HepG2 (cell line): ENCODE data around the gene ITGB2. TPM values are rescaled to one million over a fixed set of nuclear protein-coding genes. Genes with fewer than 3 reads are reported as not detected.

ENCODE experiments used
- ARNTL ChIP-seq: sonication (generic); formaldehyde crosslinking; IDR thresholded peaks from 2 replicates; pipeline ENCODE4 v1.4.0; 2020; ENCODE audit warnings: mild to moderate bottlenecking, missing genetic modification reagents
- ERF ChIP-seq: IDR thresholded peaks from 2 replicates; pipeline ENCODE4 v1.6.1; 2018; ENCODE audit warnings: missing biosample characterization, missing genetic modification reagents
- FOSL2 ChIP-seq: sonication (generic); formaldehyde crosslinking; IDR thresholded peaks from 2 replicates; pipeline ENCODE4 v1.4.0; 2020; ENCODE audit warnings: missing genetic modification reagents
- HMGXB3 ChIP-seq: sonication (generic); formaldehyde crosslinking; IDR thresholded peaks from 2 replicates; pipeline ENCODE4 v1.4.0; 2020; ENCODE audit warnings: missing genetic modification reagents, borderline replicate concordance
- MAFK ChIP-seq, 2 experiments: IDR thresholded peaks in 1 of 2; conservative IDR thresholded peaks in 1 of 2; 2 replicates each; pipeline ENCODE4 v1.6.1; 2011; ENCODE audit warnings: improper control_type of control experiment in 2 of 2, low read length in 2 of 2
- MAZ ChIP-seq, 2 experiments: sonication (generic) in 1 of 2; formaldehyde crosslinking in 1 of 2; IDR thresholded peaks; 2 replicates each; pipeline versions ENCODE4 v1.5.0 to v1.6.1; 2012 to 2020; ENCODE audit warnings: low read depth in 2 of 2, mild to moderate bottlenecking in 2 of 2, borderline replicate concordance in 1 of 2, improper control_type of control experiment in 1 of 2, low read length in 1 of 2, missing genetic modification reagents in 1 of 2, moderate library complexity in 1 of 2
- RAD51 ChIP-seq: fragments of 450-650 bp; IDR thresholded peaks from 2 replicates; pipeline ENCODE4 v1.6.1; 2016; ENCODE audit warnings: borderline replicate concordance
- SAP130 ChIP-seq: IDR thresholded peaks from 2 replicates; pipeline ENCODE4 v1.6.1; 2016; ENCODE audit warnings: low read depth
- WIZ ChIP-seq: sonication (generic); formaldehyde crosslinking; IDR thresholded peaks from 2 replicates; pipeline ENCODE4 v1.5.1; 2020; ENCODE audit warnings: mild to moderate bottlenecking, missing genetic modification reagents
- ZFAT ChIP-seq: sonication (generic); formaldehyde crosslinking; conservative IDR thresholded peaks from 2 replicates; pipeline ENCODE4 v1.8.1; 2023; ENCODE audit warnings: missing genetic modification reagents, inconsistent platforms
- ZFP91 ChIP-seq: sonication (generic); formaldehyde crosslinking; IDR thresholded peaks from 2 replicates; pipeline ENCODE4 v1.9.0; 2022; ENCODE audit warnings: missing genetic modification reagents, mild to moderate bottlenecking, borderline replicate concordance
- ZNF251 ChIP-seq: sonication (generic); formaldehyde crosslinking; IDR thresholded peaks from 2 replicates; pipeline ENCODE4 v1.9.0; 2021; ENCODE audit warnings: mild to moderate bottlenecking, missing genetic modification reagents
- ZNF296 ChIP-seq: sonication (generic); formaldehyde crosslinking; conservative IDR thresholded peaks from 2 replicates; pipeline ENCODE4 v1.5.0; 2020; ENCODE audit warnings: mild to moderate bottlenecking, missing genetic modification reagents
- ZNF484 ChIP-seq: sonication (generic); formaldehyde crosslinking; IDR thresholded peaks from 2 replicates; pipeline ENCODE4 v1.5.1; 2020; ENCODE audit warnings: mild to moderate bottlenecking, low read depth, missing genetic modification reagents, borderline replicate concordance
- ZNF569 ChIP-seq: sonication (generic); formaldehyde crosslinking; IDR thresholded peaks from 2 replicates; pipeline ENCODE4 v1.5.0; 2020; ENCODE audit warnings: mild to moderate bottlenecking, missing genetic modification reagents, moderate library complexity, borderline replicate concordance
- ZNF670 ChIP-seq: sonication (generic); formaldehyde crosslinking; IDR thresholded peaks from 2 replicates; pipeline ENCODE4 v1.8.0; 2022; ENCODE audit warnings: mild to moderate bottlenecking, missing genetic modification reagents, borderline replicate concordance
- ZNF678 ChIP-seq: sonication (generic); formaldehyde crosslinking; IDR thresholded peaks from 2 replicates; pipeline ENCODE4 v1.4.0; 2020; ENCODE audit warnings: mild to moderate bottlenecking, missing genetic modification reagents
- ZNF775 ChIP-seq: sonication (generic); formaldehyde crosslinking; IDR thresholded peaks from 2 replicates; pipeline ENCODE4 v1.4.0; 2020; ENCODE audit warnings: missing genetic modification reagents, mild to moderate bottlenecking, moderate library complexity, borderline replicate concordance
- polyA plus RNA-seq, 8 experiments: library from polyadenylated mRNA; depleted of rRNA in 3 of 8; stranded (reverse) in 7 of 8; unstranded in 1 of 8; fragments of >200 nt; fragmentation: Illumina TruSeq in 4 of 8; extraction: Trizol in 4 of 8; gene quantifications; 2 replicates each; pipeline versions ENCODE4 v1.2.1 to v1.2.3, GENCODE V29; 2011 to 2016; ENCODE audit warnings: low read depth in 4 of 8, missing spikeins in 1 of 8, mixed read lengths in 1 of 8; ENCODE audit not compliant: insufficient read depth in 1 of 8
- total RNA-seq, 5 experiments: library from RNA; depleted of rRNA; stranded (reverse); fragments of >200 nt; fragmentation: Illumina TruSeq; extraction: Trizol; gene quantifications; 2 replicates each; pipeline ENCODE4 v1.2.3, GENCODE V29; 2016; ENCODE audit warnings: low read depth in 1 of 5
- TF ChIP-seq, protein P1 (sequence below): sonication (generic); formaldehyde crosslinking; IDR thresholded peaks from 2 replicates; pipeline ENCODE4 v1.5.0; 2020; ENCODE audit warnings: missing genetic modification reagents

Gene ITGB2
- total and polyA plus RNA-seq, 2 of the 13 experiments (the other 11 are each of a cell fraction or from before 2014, with no cell fraction given) = 4.2 to 18.0 TPM

DNA sequence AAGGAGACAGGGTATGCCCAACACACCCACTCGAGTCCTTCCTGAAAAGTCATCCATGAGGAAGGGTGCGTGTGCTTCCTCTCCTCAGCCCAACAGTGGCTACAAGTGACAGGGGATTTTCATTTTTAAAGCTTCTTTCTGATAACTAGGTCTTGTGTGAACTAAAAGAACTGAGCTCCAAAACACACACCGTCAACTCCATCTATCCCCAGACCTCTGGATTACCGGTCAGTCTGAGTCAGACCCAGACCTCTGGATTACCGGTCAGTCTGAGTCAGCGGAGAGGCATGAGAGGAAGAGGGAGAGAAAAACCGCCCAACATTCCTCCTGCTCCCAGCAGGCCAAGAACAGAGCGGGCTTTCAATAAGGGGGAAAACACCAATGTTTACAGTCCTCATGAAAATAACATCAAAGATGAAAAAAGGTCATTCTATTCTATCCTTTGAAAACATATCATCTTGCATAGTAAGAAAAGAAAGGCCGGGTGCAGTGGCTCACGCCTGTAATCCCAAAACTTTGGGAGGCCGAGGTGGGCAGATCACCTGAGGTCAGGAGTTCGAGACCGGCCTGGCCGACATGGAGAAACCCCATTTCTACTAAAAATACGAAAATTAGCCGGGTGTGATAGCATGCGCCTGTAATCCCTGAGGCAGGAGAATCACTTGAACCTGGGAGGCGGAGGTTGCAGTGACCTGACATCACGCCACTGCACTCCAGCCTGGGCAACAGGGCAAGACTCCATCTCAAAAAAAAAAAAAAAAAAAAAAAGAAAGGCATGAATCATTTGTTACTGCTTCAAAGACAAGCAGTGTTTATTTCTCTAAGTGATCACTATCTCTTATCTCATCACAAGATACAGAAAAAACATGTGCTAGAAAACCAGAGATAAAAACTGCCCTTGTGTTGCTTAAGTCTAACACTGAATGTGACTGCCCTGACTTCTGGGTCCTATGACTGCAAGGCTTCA lies 50.6 kb downstream of the ITGB2 start (continued):
- TF ChIP-seq HMGXB3 (CRISPR knock-in tag) = peak; percentile 32; the same call in 1 of the 2 replicates
- no peak for TF ChIP-seq ZNF296 (CRISPR knock-in tag)
- TF ChIP-seq MAFK (conservative IDR thresholded peaks at IDR 0.05 in 1 of 2, IDR thresholded peaks at IDR 0.05 in 1 of 2; ENCODE audit: low read length in 2 of 2) = 0 out of 4 replicates have a peak, but pooled peaks of 1 of the 2 experiments have one; percentile 8
- no peak for TF ChIP-seq ZFP91
- no peak for TF ChIP-seq ZNF484 (CRISPR knock-in tag)
- TF ChIP-seq, protein P1, sequence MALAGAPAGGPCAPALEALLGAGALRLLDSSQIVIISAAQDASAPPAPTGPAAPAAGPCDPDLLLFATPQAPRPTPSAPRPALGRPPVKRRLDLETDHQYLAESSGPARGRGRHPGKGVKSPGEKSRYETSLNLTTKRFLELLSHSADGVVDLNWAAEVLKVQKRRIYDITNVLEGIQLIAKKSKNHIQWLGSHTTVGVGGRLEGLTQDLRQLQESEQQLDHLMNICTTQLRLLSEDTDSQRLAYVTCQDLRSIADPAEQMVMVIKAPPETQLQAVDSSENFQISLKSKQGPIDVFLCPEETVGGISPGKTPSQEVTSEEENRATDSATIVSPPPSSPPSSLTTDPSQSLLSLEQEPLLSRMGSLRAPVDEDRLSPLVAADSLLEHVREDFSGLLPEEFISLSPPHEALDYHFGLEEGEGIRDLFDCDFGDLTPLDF (CRISPR knock-in tag) = no peak
- peak; percentile 94 for TF ChIP-seq SAP130 (CRISPR knock-in tag)
- no peak for TF ChIP-seq ARNTL (CRISPR knock-in tag)
- no peak for TF ChIP-seq MAZ (IDR thresholded peaks at IDR 0.05; ENCODE audit: borderline replicate concordance, low read depth, low read length)
- no peak for TF ChIP-seq MAZ (CRISPR knock-in tag; IDR thresholded peaks at IDR 0.05; ENCODE audit: low read depth)
- TF ChIP-seq WIZ (CRISPR knock-in tag) = no peak
- 0 out of 2 replicates have a peak, but pooled peaks have one; percentile 35 for TF ChIP-seq ZNF670
- no peak for TF ChIP-seq RAD51
- no peak for TF ChIP-seq ZNF569
- no peak for TF ChIP-seq ZFAT (CRISPR knock-in tag)
- peak; percentile 99 for TF ChIP-seq FOSL2 (CRISPR knock-in tag)
- no peak for TF ChIP-seq ZNF775 (CRISPR knock-in tag)
- TF ChIP-seq ZNF678 (CRISPR knock-in tag) = no peak
- no peak for TF ChIP-seq ZNF251 (CRISPR knock-in tag)
- TF ChIP-seq ERF = peak; percentile 71; the same call in 1 of the 2 replicates
